ENCODE results near the gene GCLC. TPM values are rescaled to one million over a fixed set of nuclear protein-coding genes. Genes with fewer than 3 reads are reported as not detected.

The GCLC gene
- polyA plus RNA-seq, 1 donor (not counting 4 experiments of a cell fraction or from before 2014, with no cell fraction given) = 73.2 TPM

DNA sequence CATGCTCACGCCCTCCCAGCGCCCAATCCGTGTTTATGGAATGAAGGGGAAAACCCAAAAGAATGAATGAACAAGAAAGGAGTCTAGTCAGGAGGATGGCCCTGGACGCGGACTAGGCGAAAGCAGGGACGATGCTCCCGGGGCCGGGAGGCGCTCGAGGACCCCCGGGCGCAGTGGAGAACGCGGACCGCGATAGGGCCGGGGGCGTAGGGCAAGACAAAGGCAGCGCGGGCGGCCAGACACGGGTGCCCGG lies 758 bp downstream of the GCLC start:
- H3K4me2 ChIP-seq (ENCODE audit: control insufficient read depth, extremely low read depth, insufficient read depth, low read depth, low read length) = peak overlapping the region; percentile 86
- peak overlapping the region; percentile 92 for H3K9ac ChIP-seq (ENCODE audit: control insufficient read depth, extremely low read depth, insufficient read depth, low read length)
- no peak for FAIRE-seq
- peak overlapping the region; percentile 29 for H2AFZ ChIP-seq (ENCODE audit: control insufficient read depth, low read length)
- peak overlapping the region; percentile 90 to 99 (median 94) for H3K4me3 ChIP-seq (ENCODE audit: control insufficient read depth in 2 of 3, extremely low read depth in 1 of 3, insufficient read depth in 2 of 3, low read depth in 1 of 3, low read length in 3 of 3)
- no peak for DNase-seq (ENCODE audit: low read depth, low spot score)
- peaks cover 7% of the 10 kb centered on the region in 2 experiments for H3K36me3 ChIP-seq (ENCODE audit: control insufficient read depth in 2 of 2, extremely low read depth in 1 of 2, insufficient read depth in 2 of 2, low read length in 2 of 2)
- H3K27me3 ChIP-seq (ENCODE audit: control insufficient read depth, extremely low read depth, insufficient read depth, low read length) = no peaks in the 10 kb centered on the region
- peaks cover 3% of the 10 kb centered on the region for H3K9me1 ChIP-seq (ENCODE audit: control insufficient read depth, extremely low read depth, insufficient read depth, low read length)
- peaks cover 52% of the 10 kb centered on the region for H3K79me2 ChIP-seq (ENCODE audit: control insufficient read depth, insufficient read depth, low read length)
- H3K9me3 ChIP-seq (ENCODE audit: control insufficient read depth, low read depth, low read length) = no peaks in the 10 kb centered on the region
- H3K27ac ChIP-seq (ENCODE audit: control insufficient read depth, insufficient read depth, low read length) = peak overlapping the region; percentile 87
- TF ChIP-seq EZH2 (IDR thresholded peaks at IDR 0.05; ENCODE audit: low read length) (no peak), CTCF (optimal IDR thresholded peaks at IDR 0.05 in 1 of 3, IDR thresholded peaks at IDR 0.05 in 1 of 3, conservative IDR thresholded peaks at IDR 0.05 in 1 of 3; ENCODE audit: extremely low read depth in 1 of 3, insufficient read depth in 2 of 3, low read length in 3 of 3) (no peak)
- H4K20me1 ChIP-seq (ENCODE audit: control insufficient read depth, extremely low read depth, insufficient read depth, low read length) = no peaks in the 10 kb centered on the region
- H3K4me1 ChIP-seq (ENCODE audit: control insufficient read depth, extremely low read depth, insufficient read depth, low read length) = peaks cover 50% of the 10 kb centered on the region
- dilution Hi-C loops (cut with MboI; ENCODE audit: extremely low pct_ligation_motif_present, low sequenced_read_pairs) = no loop called here

DNA sequence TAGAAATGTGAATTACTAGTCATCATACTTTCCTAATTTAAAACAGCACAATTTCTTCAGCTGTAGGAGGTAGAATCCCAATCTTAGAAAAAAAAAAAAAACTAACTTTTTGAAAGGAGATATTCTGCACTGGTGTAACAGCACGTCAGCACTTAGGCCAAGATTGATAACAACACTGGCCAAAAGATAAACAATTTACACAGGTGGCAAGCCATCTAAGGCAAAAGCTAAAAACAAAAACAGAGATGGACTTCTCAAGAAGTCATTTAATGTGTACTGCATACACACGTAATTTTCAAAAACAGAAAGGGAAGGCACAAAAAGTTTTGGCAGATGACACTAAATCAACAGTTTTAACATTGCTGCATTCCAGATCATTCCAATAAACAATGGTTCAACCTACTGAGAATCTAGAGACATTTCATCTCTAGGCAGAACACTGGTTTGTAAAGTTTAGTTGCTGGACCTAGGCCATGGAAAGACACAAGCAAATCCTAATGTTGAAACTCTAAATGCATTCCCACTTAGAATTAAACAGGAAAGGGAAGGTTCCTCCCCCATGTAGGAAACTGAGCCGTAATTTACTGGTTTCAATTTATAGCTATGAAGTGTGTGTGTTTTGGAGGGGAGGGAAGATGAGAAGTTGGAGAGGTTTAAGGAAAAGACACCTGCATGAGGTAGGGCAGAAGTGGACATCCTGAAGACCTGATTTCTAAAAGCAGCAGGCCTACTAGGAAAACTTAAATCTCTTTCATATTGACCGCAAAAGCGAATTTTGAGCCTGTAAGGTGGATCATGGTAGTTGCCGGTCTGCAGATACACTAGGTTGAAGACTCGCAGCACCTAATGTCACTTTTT lies 1.3 kb downstream of the GCLC start:
- Histone ChIP-seq H3K27ac (ENCODE audit: control insufficient read depth, insufficient read depth, low read length) (peak overlapping the region; percentile 87), H3K36me3 (ENCODE audit: control insufficient read depth in 2 of 2, extremely low read depth in 1 of 2, insufficient read depth in 2 of 2, low read length in 2 of 2) (peaks cover 8 to 10% of the 10 kb centered on the region in 2 experiments), H4K20me1 (ENCODE audit: control insufficient read depth, extremely low read depth, insufficient read depth, low read length) (no peaks in the 10 kb centered on the region), H3K27me3 (ENCODE audit: control insufficient read depth, extremely low read depth, insufficient read depth, low read length) (no peaks in the 10 kb centered on the region), H3K9me1 (ENCODE audit: control insufficient read depth, extremely low read depth, insufficient read depth, low read length) (peaks cover 3% of the 10 kb centered on the region), H2AFZ (ENCODE audit: control insufficient read depth, low read length) (no peak overlapping the region), H3K9me3 (ENCODE audit: control insufficient read depth, low read depth, low read length) (no peaks in the 10 kb centered on the region), H3K79me2 (ENCODE audit: control insufficient read depth, insufficient read depth, low read length) (peaks cover 57% of the 10 kb centered on the region), H3K9ac (ENCODE audit: control insufficient read depth, extremely low read depth, insufficient read depth, low read length) (peak overlapping the region; percentile 92), H3K4me2 (ENCODE audit: control insufficient read depth, extremely low read depth, insufficient read depth, low read depth, low read length) (peak overlapping the region; percentile 86), H3K4me1 (ENCODE audit: control insufficient read depth, extremely low read depth, insufficient read depth, low read length) (peaks cover 49% of the 10 kb centered on the region), H3K4me3 (ENCODE audit: control insufficient read depth in 2 of 3, extremely low read depth in 1 of 3, insufficient read depth in 2 of 3, low read depth in 1 of 3, low read length in 3 of 3) (peak overlapping the region; percentile 90 to 99 (median 94))
- TF ChIP-seq EZH2 (IDR thresholded peaks at IDR 0.05; ENCODE audit: low read length) (no peak), CTCF (optimal IDR thresholded peaks at IDR 0.05 in 1 of 3, IDR thresholded peaks at IDR 0.05 in 1 of 3, conservative IDR thresholded peaks at IDR 0.05 in 1 of 3; ENCODE audit: extremely low read depth in 1 of 3, insufficient read depth in 2 of 3, low read length in 3 of 3) (no peak)
- dilution Hi-C loops (cut with MboI; ENCODE audit: extremely low pct_ligation_motif_present, low sequenced_read_pairs) = no loop called here
- FAIRE-seq (peak; percentile 53), DNase-seq (ENCODE audit: low read depth, low spot score) (no peak)
